Raji (cell line): ENCODE data around the gene PRKAR2B.

Experiments used
- POLR2A ChIP-seq: IDR thresholded peaks from 2 replicates; pipeline ENCODE4 v1.6.1; 2011; ENCODE audit warnings: low read depth, low read length, control low read depth; ENCODE audit not compliant: insufficient read depth

PRKAR2B gene

GRCh38 chr7:107057474-107057833 is 12.9 kb downstream of the PRKAR2B start:
- TF ChIP-seq POLR2A: no peak

- TF ChIP-seq POLR2A: no peak
These were observed 15.0 kb downstream of the PRKAR2B start for GRCh38 chr7:107059468-107059867.

GRCh38 chr7:107063245-107064120 is 19.0 kb downstream of the PRKAR2B start:
- TF ChIP-seq POLR2A: no peak

GRCh38 chr7:107064255-107064654 is 19.8 kb downstream of the PRKAR2B start:
- no peak for TF ChIP-seq POLR2A

GRCh38 chr7:107065929-107066247 is 21.4 kb downstream of the PRKAR2B start:
- TF ChIP-seq POLR2A: no peak

- no peak for TF ChIP-seq POLR2A
These were observed 23.7 kb downstream of the PRKAR2B start for GRCh38 chr7:107068156-107068555.

GRCh38 chr7:107069457-107069856 is 25.0 kb downstream of the PRKAR2B start:
- TF ChIP-seq POLR2A: no peak

GRCh38 chr7:107070710-107071109 is 26.2 kb downstream of the PRKAR2B start:
- no peak for TF ChIP-seq POLR2A

- no peak for TF ChIP-seq POLR2A
These were observed 26.6 kb downstream of the PRKAR2B start for GRCh38 chr7:107071129-107071528.

- TF ChIP-seq POLR2A: no peak
These were observed 27.6 kb downstream of the PRKAR2B start for GRCh38 chr7:107072133-107072532.

- no peak for TF ChIP-seq POLR2A
These were observed 31.5 kb downstream of the PRKAR2B start for GRCh38 chr7:107075863-107076574.

GRCh38 chr7:107076781-107077698 is 32.5 kb downstream of the PRKAR2B start:
- TF ChIP-seq POLR2A: no peak

GRCh38 chr7:107077699-107078516 is 33.4 kb downstream of the PRKAR2B start:
- no peak for TF ChIP-seq POLR2A

GRCh38 chr7:107078517-107078966 is 34.0 kb downstream of the PRKAR2B start:
- TF ChIP-seq POLR2A: no peak
